HepG2 (cell line): Measurements from ENCODE around the gene IGF2BP3. TPM values are rescaled to one million over a fixed set of nuclear protein-coding genes. Genes with fewer than 3 reads are reported as not detected.
A peak's percentile ranks its signal among the peaks of the same experiment; 100 is the strongest.

Experiments
- ARID3A ChIP-seq: IDR thresholded peaks from 2 replicates; pipeline ENCODE4 v1.6.1; 2012; ENCODE audit warnings: low read depth, low read length, improper control_type of control experiment
- ASH2L ChIP-seq: fragments of 300-600, 200-600 bp; sonication (generic); IDR thresholded peaks from 2 replicates; pipeline ENCODE4 v1.7.0; 2017; ENCODE audit warnings: low read depth, mild to moderate bottlenecking, moderate library complexity, mixed read lengths, low read length; ENCODE audit not compliant: insufficient read length
- ATAD3A ChIP-seq: sonication (generic); formaldehyde crosslinking; IDR thresholded peaks from 2 replicates; pipeline ENCODE4 v1.4.0; 2020; ENCODE audit warnings: missing genetic modification reagents
- ATF2 ChIP-seq: sonication (generic); formaldehyde crosslinking; IDR thresholded peaks from 2 replicates; pipeline ENCODE4 v1.4.0; 2020; ENCODE audit warnings: missing genetic modification reagents
- BCL6 ChIP-seq: IDR thresholded peaks from 2 replicates; pipeline ENCODE4 v1.6.1; 2016; ENCODE audit warnings: missing genetic modification reagents, missing compliant biosample characterization
- CREB3 ChIP-seq: sonication (generic); formaldehyde crosslinking; IDR thresholded peaks from 2 replicates; pipeline ENCODE4 v1.5.0; 2020; ENCODE audit warnings: missing genetic modification reagents
- DNMT1 ChIP-seq: sonication (generic); formaldehyde crosslinking; IDR thresholded peaks from 2 replicates; pipeline ENCODE4 v1.5.1; 2020; ENCODE audit warnings: mild to moderate bottlenecking, missing genetic modification reagents
- ELF1 ChIP-seq: sonication (generic); formaldehyde crosslinking; IDR thresholded peaks from 2 replicates; pipeline ENCODE4 v1.4.0; 2020; ENCODE audit warnings: missing genetic modification reagents
- ELF3 ChIP-seq: IDR thresholded peaks from 2 replicates; pipeline ENCODE4 v1.6.1; 2016; ENCODE audit warnings: missing genetic modification reagents, missing compliant biosample characterization
- GFI1 ChIP-seq: sonication (generic); formaldehyde crosslinking; IDR thresholded peaks from 2 replicates; pipeline ENCODE4 v1.5.0; 2020; ENCODE audit warnings: missing genetic modification reagents, mild to moderate bottlenecking, borderline replicate concordance
- IRF2 ChIP-seq: IDR thresholded peaks from 2 replicates; pipeline ENCODE4 v1.6.1; 2018; ENCODE audit warnings: missing genetic modification reagents, missing compliant biosample characterization
- MBNL3 ChIP-seq: fragments of 250-450 bp; sonication (Bioruptor Pico); conservative IDR thresholded peaks from 2 replicates; pipeline ENCODE4 v1.8.0; 2022; ENCODE audit warnings: mild to moderate bottlenecking, inconsistent platforms
- MIER2 ChIP-seq: IDR thresholded peaks from 2 replicates; pipeline ENCODE4 v1.6.1; 2016; ENCODE audit warnings: missing biosample characterization, missing genetic modification reagents
- NFKB2 ChIP-seq: sonication (generic); formaldehyde crosslinking; IDR thresholded peaks from 2 replicates; pipeline ENCODE4 v1.4.0; 2020; ENCODE audit warnings: missing genetic modification reagents, borderline replicate concordance
- RAD21 ChIP-seq: fragments of 450-650 bp; formaldehyde crosslinking; IDR thresholded peaks from 2 replicates; pipeline ENCODE4 v1.5.0; 2020; ENCODE audit warnings: mild to moderate bottlenecking
- SALL1 ChIP-seq: sonication (generic); formaldehyde crosslinking; IDR thresholded peaks from 2 replicates; pipeline ENCODE4 v1.8.0; 2022; ENCODE audit warnings: mild to moderate bottlenecking, missing genetic modification reagents
- SMAD3 ChIP-seq: sonication (generic); formaldehyde crosslinking; IDR thresholded peaks from 2 replicates; pipeline ENCODE4 v1.4.0; 2020; ENCODE audit warnings: missing genetic modification reagents
- STAG1 ChIP-seq: sonication (generic); formaldehyde crosslinking; IDR thresholded peaks from 2 replicates; pipeline ENCODE4 v1.4.0; 2020; ENCODE audit warnings: missing genetic modification reagents
- ZNF335 ChIP-seq: sonication (generic); formaldehyde crosslinking; IDR thresholded peaks from 2 replicates; pipeline ENCODE4 v1.4.0; 2020; ENCODE audit warnings: missing genetic modification reagents
- polyA plus RNA-seq, 8 experiments: library from polyadenylated mRNA; depleted of rRNA in 3 of 8; stranded (reverse) in 7 of 8; unstranded in 1 of 8; fragments of >200 nt; fragmentation: Illumina TruSeq in 4 of 8; extraction: Trizol in 4 of 8; gene quantifications; 2 replicates each; pipeline versions ENCODE4 v1.2.1 to v1.2.3, GENCODE V29; 2011 to 2016; ENCODE audit warnings: low read depth in 4 of 8, missing spikeins in 1 of 8, mixed read lengths in 1 of 8; ENCODE audit not compliant: insufficient read depth in 1 of 8
- total RNA-seq, 5 experiments: library from RNA; depleted of rRNA; stranded (reverse); fragments of >200 nt; fragmentation: Illumina TruSeq; extraction: Trizol; gene quantifications; 2 replicates each; pipeline ENCODE4 v1.2.3, GENCODE V29; 2016; ENCODE audit warnings: low read depth in 1 of 5
- TF ChIP-seq, protein P1 (sequence below): sonication (generic); formaldehyde crosslinking; IDR thresholded peaks from 2 replicates; pipeline ENCODE4 v1.4.0; 2020; ENCODE audit warnings: missing genetic modification reagents, mild to moderate bottlenecking, borderline replicate concordance
- TF ChIP-seq, protein P2 (sequence below): sonication (generic); formaldehyde crosslinking; IDR thresholded peaks from 2 replicates; pipeline ENCODE4 v1.4.0; 2020; ENCODE audit warnings: missing genetic modification reagents, borderline replicate concordance

The IGF2BP3 gene
- total and polyA plus RNA-seq, 2 of the 13 experiments (the other 11 are each of a cell fraction or from before 2014, with no cell fraction given): 37.7 to 39.5 TPM

GRCh38 chr7:23277359-23277989 lies 192.8 kb downstream of the IGF2BP3 start (continued):
- TF ChIP-seq CREB3 (CRISPR knock-in tag) (no peak), ARID3A (0 out of 2 replicates have a peak, but pooled peaks have one; percentile 27), MBNL3 (CRISPR knock-in tag) (no peak), ELF3 (CRISPR knock-in tag) (peak; percentile 66; the same call in 1 of the 2 replicates), ASH2L (no peak), NFKB2 (CRISPR knock-in tag) (no peak), SMAD3 (no peak), BCL6 (CRISPR knock-in tag) (0 out of 2 replicates have a peak, but pooled peaks have one; percentile 21), ELF1 (CRISPR knock-in tag) (0 out of 2 replicates have a peak, but pooled peaks have one; percentile 35), RAD21 (CRISPR knock-in tag) (peak; percentile 78), ATAD3A (CRISPR knock-in tag) (no peak), ZNF335 (CRISPR knock-in tag) (no peak), STAG1 (CRISPR knock-in tag) (peak; percentile 87), ATF2 (CRISPR knock-in tag) (0 out of 2 replicates have a peak, but pooled peaks have one; percentile 35), MIER2 (CRISPR knock-in tag) (no peak), DNMT1 (CRISPR knock-in tag) (no peak), GFI1 (CRISPR knock-in tag) (no peak), IRF2 (CRISPR knock-in tag) (0 out of 2 replicates have a peak, but pooled peaks have one; percentile 42), SALL1 (CRISPR knock-in tag) (no peak)
- TF ChIP-seq, protein P1, sequence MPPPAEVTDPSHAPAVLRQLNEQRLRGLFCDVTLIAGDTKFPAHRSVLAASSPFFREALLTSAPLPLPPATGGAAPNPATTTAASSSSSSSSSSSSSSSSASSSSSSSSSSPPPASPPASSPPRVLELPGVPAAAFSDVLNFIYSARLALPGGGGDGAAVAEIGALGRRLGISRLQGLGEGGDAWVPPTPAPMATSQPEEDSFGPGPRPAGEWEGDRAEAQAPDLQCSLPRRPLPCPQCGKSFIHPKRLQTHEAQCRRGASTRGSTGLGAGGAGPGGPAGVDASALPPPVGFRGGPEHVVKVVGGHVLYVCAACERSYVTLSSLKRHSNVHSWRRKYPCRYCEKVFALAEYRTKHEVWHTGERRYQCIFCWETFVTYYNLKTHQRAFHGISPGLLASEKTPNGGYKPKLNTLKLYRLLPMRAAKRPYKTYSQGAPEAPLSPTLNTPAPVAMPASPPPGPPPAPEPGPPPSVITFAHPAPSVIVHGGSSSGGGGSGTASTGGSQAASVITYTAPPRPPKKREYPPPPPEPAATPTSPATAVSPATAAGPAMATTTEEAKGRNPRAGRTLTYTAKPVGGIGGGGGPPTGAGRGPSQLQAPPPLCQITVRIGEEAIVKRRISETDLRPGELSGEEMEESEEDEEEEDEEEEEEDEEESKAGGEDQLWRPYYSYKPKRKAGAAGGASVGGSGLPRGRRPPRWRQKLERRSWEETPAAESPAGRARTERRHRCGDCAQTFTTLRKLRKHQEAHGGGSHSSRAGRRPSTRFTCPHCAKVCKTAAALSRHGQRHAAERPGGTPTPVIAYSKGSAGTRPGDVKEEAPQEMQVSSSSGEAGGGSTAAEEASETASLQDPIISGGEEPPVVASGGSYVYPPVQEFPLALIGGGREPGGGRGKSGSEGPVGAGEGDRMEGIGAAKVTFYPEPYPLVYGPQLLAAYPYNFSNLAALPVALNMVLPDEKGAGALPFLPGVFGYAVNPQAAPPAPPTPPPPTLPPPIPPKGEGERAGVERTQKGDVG (CRISPR knock-in tag): no peak
- TF ChIP-seq, protein P2, sequence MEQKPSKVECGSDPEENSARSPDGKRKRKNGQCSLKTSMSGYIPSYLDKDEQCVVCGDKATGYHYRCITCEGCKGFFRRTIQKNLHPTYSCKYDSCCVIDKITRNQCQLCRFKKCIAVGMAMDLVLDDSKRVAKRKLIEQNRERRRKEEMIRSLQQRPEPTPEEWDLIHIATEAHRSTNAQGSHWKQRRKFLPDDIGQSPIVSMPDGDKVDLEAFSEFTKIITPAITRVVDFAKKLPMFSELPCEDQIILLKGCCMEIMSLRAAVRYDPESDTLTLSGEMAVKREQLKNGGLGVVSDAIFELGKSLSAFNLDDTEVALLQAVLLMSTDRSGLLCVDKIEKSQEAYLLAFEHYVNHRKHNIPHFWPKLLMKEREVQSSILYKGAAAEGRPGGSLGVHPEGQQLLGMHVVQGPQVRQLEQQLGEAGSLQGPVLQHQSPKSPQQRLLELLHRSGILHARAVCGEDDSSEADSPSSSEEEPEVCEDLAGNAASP (CRISPR knock-in tag): 0 out of 2 replicates have a peak, but pooled peaks have one; percentile 17
